Measurements from ENCODE around the gene MEIKIN. TPM values are rescaled to one million over a fixed set of nuclear protein-coding genes. Genes with fewer than 3 reads are reported as not detected.

The MEIKIN gene
- polyA plus RNA-seq, 1 donor (not counting 4 experiments of a cell fraction or from before 2014, with no cell fraction given): not detected

DNA sequence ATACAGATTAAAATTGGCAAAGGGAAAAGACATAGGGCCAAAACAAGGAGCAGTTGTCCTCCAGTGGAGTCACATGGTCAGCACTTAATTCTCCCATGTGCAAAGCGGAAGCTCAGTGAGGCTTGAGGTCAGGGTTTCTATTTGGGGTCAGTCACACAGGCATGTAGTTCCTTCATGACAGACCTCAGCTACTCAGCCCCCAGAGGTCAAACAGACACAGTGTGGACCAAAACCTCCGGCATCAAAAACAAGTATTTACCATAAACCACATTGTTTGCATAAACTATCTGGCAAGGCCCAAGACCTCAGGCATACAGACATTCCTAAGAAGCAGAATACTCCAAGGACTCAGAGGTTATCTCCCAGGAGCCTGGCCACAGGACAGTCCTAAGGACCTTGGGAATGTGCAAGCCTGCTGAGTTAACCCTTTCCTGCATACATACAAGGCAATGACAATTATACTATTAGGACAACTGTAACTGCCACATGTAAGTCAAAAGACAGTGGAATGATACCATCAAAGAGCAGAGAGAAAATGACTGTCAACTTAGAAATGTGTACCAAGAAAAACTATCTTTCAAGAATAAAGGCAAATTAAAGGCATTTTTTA is 120.0 kb downstream of the MEIKIN start:
- no peak for DNase-seq (ENCODE audit: low read depth, low spot score)
- no peak for TF ChIP-seq EZH2 (IDR thresholded peaks at IDR 0.05; ENCODE audit: low read length)
- TF ChIP-seq, protein P1, sequence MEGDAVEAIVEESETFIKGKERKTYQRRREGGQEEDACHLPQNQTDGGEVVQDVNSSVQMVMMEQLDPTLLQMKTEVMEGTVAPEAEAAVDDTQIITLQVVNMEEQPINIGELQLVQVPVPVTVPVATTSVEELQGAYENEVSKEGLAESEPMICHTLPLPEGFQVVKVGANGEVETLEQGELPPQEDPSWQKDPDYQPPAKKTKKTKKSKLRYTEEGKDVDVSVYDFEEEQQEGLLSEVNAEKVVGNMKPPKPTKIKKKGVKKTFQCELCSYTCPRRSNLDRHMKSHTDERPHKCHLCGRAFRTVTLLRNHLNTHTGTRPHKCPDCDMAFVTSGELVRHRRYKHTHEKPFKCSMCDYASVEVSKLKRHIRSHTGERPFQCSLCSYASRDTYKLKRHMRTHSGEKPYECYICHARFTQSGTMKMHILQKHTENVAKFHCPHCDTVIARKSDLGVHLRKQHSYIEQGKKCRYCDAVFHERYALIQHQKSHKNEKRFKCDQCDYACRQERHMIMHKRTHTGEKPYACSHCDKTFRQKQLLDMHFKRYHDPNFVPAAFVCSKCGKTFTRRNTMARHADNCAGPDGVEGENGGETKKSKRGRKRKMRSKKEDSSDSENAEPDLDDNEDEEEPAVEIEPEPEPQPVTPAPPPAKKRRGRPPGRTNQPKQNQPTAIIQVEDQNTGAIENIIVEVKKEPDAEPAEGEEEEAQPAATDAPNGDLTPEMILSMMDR (optimal IDR thresholded peaks at IDR 0.05 in 1 of 3, IDR thresholded peaks at IDR 0.05 in 1 of 3, conservative IDR thresholded peaks at IDR 0.05 in 1 of 3; ENCODE audit: extremely low read depth in 1 of 3, insufficient read depth in 2 of 3, low read length in 3 of 3): no peak
- no peaks in the 10 kb centered on the region for H3K4me1 ChIP-seq (ENCODE audit: control insufficient read depth, extremely low read depth, insufficient read depth, low read length)
- H2AFZ ChIP-seq (ENCODE audit: control insufficient read depth, low read length): no peak overlapping the region
- no peak overlapping the region for H3K4me3 ChIP-seq (ENCODE audit: control insufficient read depth in 2 of 3, extremely low read depth in 1 of 3, insufficient read depth in 2 of 3, low read depth in 1 of 3, low read length in 3 of 3)
- no peaks in the 10 kb centered on the region for H3K36me3 ChIP-seq (ENCODE audit: control insufficient read depth in 2 of 2, extremely low read depth in 1 of 2, insufficient read depth in 2 of 2, low read length in 2 of 2)
- dilution Hi-C loops (cut with MboI; ENCODE audit: extremely low pct_ligation_motif_present, low sequenced_read_pairs): no loop called here
- H3K9me1 ChIP-seq (ENCODE audit: control insufficient read depth, extremely low read depth, insufficient read depth, low read length): no peaks in the 10 kb centered on the region
- H3K27me3 ChIP-seq (ENCODE audit: control insufficient read depth, extremely low read depth, insufficient read depth, low read length): no peaks in the 10 kb centered on the region
- no peaks in the 10 kb centered on the region for H3K9me3 ChIP-seq (ENCODE audit: control insufficient read depth, low read depth, low read length)
- H3K4me2 ChIP-seq (ENCODE audit: control insufficient read depth, extremely low read depth, insufficient read depth, low read depth, low read length): no peak overlapping the region
- H3K9ac ChIP-seq (ENCODE audit: control insufficient read depth, extremely low read depth, insufficient read depth, low read length): no peak overlapping the region
- no peak overlapping the region for H3K27ac ChIP-seq (ENCODE audit: control insufficient read depth, insufficient read depth, low read length)
- H3K79me2 ChIP-seq (ENCODE audit: control insufficient read depth, insufficient read depth, low read length): no peaks in the 10 kb centered on the region
- no peaks in the 10 kb centered on the region for H4K20me1 ChIP-seq (ENCODE audit: control insufficient read depth, extremely low read depth, insufficient read depth, low read length)
- FAIRE-seq: no peak

DNA sequence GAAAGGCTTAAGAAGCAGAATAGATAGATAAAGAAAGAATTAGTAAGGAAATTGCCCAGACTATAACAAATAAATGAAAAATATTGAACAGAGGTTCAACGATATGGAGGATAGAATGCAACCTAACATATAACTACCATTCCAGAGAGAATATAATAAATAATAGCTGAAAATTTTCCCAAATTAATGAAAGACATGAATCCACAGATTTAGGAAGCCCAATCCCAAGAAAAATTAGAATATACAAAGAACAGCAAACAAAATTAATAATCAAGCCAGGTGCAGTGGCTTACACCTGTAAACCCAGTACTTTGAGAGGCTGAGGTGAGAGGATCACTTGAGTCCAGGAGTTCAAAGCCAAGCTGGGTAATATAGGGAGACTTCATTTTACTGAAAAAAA is 120.8 kb downstream of the MEIKIN start:
- Histone ChIP-seq H3K9me3 (ENCODE audit: control insufficient read depth, low read depth, low read length) (no peaks in the 10 kb centered on the region), H4K20me1 (ENCODE audit: control insufficient read depth, extremely low read depth, insufficient read depth, low read length) (no peaks in the 10 kb centered on the region), H3K27me3 (ENCODE audit: control insufficient read depth, extremely low read depth, insufficient read depth, low read length) (no peaks in the 10 kb centered on the region), H2AFZ (ENCODE audit: control insufficient read depth, low read length) (no peak overlapping the region), H3K4me2 (ENCODE audit: control insufficient read depth, extremely low read depth, insufficient read depth, low read depth, low read length) (no peak overlapping the region), H3K27ac (ENCODE audit: control insufficient read depth, insufficient read depth, low read length) (no peak overlapping the region), H3K79me2 (ENCODE audit: control insufficient read depth, insufficient read depth, low read length) (no peaks in the 10 kb centered on the region), H3K9ac (ENCODE audit: control insufficient read depth, extremely low read depth, insufficient read depth, low read length) (no peak overlapping the region), H3K4me1 (ENCODE audit: control insufficient read depth, extremely low read depth, insufficient read depth, low read length) (no peaks in the 10 kb centered on the region), H3K9me1 (ENCODE audit: control insufficient read depth, extremely low read depth, insufficient read depth, low read length) (no peaks in the 10 kb centered on the region), H3K4me3 (ENCODE audit: control insufficient read depth in 2 of 3, extremely low read depth in 1 of 3, insufficient read depth in 2 of 3, low read depth in 1 of 3, low read length in 3 of 3) (no peak overlapping the region), H3K36me3 (ENCODE audit: control insufficient read depth in 2 of 2, extremely low read depth in 1 of 2, insufficient read depth in 2 of 2, low read length in 2 of 2) (no peaks in the 10 kb centered on the region)
- DNase-seq (ENCODE audit: low read depth, low spot score): no peak
- FAIRE-seq: no peak
- TF ChIP-seq, protein P1 (optimal IDR thresholded peaks at IDR 0.05 in 1 of 3, IDR thresholded peaks at IDR 0.05 in 1 of 3, conservative IDR thresholded peaks at IDR 0.05 in 1 of 3; ENCODE audit: extremely low read depth in 1 of 3, insufficient read depth in 2 of 3, low read length in 3 of 3): no peak
- TF ChIP-seq EZH2 (IDR thresholded peaks at IDR 0.05; ENCODE audit: low read length): no peak
- dilution Hi-C loops (cut with MboI; ENCODE audit: extremely low pct_ligation_motif_present, low sequenced_read_pairs): no loop called here

Data from keratinocyte (primary cell).